DMS79 treated with DMSO at 0.1 percent for 48 hours (cell line): ENCODE results near the gene MARCO.
"Not testable (repeated sequence)": the region's sequence is repeated elsewhere in the genome, so short reads cannot be mapped to it uniquely, and the experiment has no call there.

Source experiments
- DNase-seq: peaks from one replicate; lab custom pipeline; 2025; lab: John Stamatoyannopoulos, UW

Gene MARCO

GRCh38 chr2:118929059-118929458, 12.9 kb upstream of the MARCO start:
- no peak for DNase-seq

DNA sequence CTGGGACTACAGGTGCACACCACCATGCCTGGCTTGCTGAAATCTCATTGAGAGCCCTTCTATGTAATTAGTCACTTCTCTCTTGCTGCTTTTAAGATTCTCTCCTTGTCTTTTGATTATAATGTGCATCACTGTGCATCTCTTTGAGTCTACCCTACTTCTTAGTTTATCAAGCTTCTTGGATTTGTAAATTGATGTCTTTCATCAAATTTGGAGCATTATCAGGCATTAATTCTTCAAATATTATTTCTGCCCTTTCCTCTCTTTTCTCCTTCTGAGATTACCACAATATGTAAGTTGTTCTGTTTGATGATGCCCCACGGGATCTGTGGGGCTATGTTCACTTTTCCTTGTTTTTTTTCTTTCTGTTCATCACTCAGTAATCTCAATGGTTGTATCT, 9.0 kb upstream of the MARCO start:
- no peak for DNase-seq

- no peak for DNase-seq
Measured at GRCh38 chr2:118936306-118936705, 5.7 kb upstream of the MARCO start.

DNA sequence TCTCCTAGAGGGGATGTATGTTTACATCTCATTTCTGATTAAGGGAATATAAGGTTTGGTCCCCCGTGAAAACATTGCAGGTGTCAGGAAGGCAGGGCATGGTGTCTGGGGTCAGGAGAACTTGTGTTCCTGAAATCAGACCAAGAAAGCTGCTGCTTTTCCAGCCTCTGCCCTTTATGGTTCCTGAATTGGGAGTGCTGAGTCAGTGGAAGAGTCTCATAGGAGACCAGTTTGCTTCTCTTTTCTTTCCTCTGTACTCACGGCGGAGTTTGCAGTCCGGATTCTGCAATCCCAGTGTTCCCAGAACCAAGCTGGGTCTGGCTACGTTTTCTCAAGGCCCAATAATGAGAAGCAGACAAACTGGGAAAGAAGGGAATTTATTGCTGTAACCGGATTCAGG, 5.1 kb upstream of the MARCO start:
- DNase-seq: no peak

GRCh38 chr2:118937817-118938216, 4.2 kb upstream of the MARCO start:
- no peak for DNase-seq

DNA sequence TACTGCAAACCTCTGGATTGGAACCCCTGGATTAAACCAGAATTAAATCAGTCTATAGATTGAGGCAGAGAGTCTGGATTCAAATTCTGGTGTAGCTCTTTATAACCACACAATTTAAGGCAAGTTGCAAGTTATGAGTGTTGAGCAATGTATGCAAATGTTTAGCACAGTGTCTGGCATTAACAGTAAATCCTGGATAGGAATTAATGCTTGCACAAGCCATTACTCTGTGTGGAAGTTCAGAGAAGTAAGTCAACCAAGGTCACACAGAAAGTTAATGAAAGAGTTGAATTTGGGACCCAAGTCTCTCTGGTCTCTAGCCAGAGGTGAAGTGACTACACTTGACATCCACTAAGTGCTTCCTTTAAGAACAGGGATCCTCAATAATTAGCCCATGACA, 2.0 kb upstream of the MARCO start:
- no peak for DNase-seq

GRCh38 chr2:118940486-118941120, 1.4 kb upstream of the MARCO start:
- DNase-seq: no peak

GRCh38 chr2:118943286-118943685, 1.3 kb downstream of the MARCO start:
- DNase-seq: no peak

DNA sequence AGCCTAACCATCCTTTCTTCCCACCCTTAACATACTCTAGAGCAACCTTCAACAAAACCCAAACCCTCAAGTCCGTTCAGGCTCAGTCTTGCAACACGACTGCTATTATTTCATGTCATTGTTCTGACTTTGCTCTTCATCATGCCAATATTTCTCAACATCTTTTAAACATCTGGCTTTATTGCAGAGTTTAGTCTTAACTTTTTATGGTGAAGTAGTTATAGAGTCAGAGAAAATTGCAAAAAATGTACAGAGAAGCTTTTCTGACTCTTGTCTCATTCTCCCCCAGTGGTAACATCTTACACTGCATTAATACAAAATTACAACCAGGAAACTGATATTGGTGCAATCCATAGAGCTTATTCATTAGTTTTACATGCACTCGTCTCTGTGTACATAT, 3.9 kb downstream of the MARCO start:
- DNase-seq: no peak

GRCh38 chr2:118948266-118948665, 6.3 kb downstream of the MARCO start:
- DNase-seq: not testable (repeated sequence)

DNA sequence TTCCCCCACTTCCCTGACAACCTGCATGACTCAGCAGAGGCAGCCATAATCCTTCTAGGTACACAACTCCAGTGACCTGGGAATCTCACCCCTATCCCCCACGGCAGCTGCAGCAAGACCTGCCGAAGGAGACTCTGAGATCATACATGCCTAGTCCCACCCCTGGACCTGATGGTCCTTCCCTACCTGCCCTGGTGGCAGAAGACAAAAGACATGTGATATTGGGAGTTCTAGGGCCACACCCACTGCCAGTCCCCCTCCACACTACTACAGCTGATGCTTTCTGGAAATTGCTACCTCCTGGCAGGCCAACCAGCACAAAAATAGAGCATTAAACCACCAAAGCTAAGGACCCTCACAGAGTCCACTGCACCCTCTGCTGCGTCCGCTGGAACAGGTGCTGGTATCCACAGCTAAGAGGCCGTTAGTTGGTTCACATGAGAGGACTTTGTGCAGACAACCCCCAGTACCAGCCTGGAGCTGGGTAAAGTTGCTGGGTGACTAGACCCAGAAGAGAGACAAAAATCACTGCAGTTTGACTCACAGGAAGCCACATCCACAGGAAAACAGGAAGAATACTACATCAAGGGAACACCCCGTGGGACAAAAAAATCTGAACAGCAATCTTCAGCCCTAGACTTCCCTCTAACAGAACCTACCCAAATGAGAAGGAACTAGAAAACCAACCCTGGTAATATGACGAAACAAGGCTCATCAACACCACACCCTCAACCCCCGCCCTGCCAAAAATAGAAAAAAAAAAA, 12.5 kb downstream of the MARCO start:
- DNase-seq: no peak

DNA sequence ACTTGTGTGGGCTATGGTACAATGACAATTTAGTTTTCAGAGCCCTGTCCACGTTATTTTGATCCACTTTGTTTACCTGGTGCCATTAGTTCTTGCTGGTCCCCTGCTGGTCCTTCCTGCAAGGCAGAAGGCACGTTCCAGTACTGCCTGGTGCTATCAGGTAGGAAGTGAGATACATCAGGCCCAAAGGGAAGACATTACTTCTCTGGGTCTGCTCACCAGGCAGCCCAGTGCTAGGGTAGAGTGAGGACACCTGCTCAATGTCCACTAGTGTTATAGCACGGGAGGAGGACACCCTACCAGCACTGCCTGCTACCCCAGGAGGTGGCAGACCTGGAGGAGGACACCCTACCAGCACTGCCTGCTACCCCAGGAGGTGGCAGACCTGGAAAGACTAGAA, 23.7 kb downstream of the MARCO start:
- no peak for DNase-seq

- no peak for DNase-seq
Measured at GRCh38 chr2:118967124-118967880, 25.3 kb downstream of the MARCO start.

GRCh38 chr2:118968042-118968441, 26.0 kb downstream of the MARCO start:
- no peak for DNase-seq

GRCh38 chr2:118968961-118969733, 27.2 kb downstream of the MARCO start:
- no peak for DNase-seq

GRCh38 chr2:118969734-118970395, 27.9 kb downstream of the MARCO start:
- DNase-seq: no peak

- DNase-seq: no peak
Measured at GRCh38 chr2:118970396-118971135, 28.6 kb downstream of the MARCO start.

DNA sequence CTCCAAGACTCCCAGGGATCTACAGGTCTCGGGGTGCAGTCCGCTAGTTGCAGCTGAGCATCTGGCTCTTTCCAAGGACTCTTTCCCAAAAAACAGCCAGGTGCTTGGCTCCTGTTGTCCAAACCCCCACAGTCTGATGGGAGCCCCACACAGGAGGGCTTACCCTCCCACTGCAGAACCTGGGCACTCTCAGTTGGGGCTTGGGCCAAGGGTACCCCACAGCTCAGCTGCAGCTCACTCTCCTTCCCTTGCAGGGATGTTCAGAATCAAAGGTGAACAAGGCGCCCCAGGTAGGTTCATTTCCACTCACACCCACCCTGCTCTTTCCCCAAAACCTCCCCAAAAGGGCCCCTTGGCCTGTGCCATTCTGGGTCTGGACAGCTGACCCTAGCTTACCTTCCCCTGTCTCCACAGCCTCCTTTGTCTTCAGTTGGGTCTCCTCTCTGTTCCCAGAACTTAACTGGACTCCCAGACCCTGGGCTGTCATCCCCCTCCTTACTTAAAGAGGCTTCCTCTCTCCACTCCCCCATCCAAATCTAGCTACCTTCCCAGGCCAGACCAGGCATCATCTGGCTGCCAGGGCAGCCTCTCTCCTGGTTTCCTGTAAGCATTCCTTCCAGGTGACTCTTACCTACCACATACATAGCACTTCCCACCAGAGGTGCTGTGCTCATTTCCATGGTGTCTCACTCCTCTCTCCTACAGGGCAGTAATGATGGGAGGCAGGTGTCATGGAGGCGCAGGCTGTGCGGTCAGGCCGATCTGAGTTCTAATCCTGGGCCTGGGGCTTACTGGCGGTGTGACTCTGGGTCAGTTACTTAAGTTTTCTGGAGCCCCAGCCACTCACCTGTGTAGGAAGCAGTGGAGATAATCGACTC, 29.5 kb downstream of the MARCO start:
- no peak for DNase-seq

DNA sequence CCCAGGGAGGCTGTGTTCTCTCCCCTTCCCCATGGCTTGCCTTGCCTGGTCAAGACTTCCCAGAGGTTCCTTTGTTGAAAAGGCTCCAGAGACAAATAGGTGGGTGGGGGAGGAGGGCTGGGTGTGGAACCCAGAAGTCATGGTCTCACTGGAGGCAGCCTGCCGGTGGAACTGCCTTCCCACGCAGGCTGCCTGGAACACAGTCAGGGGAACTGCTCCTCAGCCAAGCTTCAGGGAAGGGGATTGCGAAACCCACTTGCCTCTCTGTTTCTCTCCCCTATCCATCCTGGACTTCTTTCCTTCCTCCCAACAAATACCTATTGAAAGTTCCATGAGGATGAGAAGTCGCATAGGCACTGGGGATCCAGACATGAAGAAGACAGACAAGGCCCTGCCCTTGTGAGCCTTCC, 31.6 kb downstream of the MARCO start:
- DNase-seq: no peak
